ENCODE results near the gene RPL37.
A peak's percentile ranks its signal among the peaks of the same experiment; 100 is the strongest.
"Not testable (repeated sequence)": the region's sequence is repeated elsewhere in the genome, so short reads cannot be mapped to it uniquely, and the experiment has no call there.

The RPL37 gene

DNA sequence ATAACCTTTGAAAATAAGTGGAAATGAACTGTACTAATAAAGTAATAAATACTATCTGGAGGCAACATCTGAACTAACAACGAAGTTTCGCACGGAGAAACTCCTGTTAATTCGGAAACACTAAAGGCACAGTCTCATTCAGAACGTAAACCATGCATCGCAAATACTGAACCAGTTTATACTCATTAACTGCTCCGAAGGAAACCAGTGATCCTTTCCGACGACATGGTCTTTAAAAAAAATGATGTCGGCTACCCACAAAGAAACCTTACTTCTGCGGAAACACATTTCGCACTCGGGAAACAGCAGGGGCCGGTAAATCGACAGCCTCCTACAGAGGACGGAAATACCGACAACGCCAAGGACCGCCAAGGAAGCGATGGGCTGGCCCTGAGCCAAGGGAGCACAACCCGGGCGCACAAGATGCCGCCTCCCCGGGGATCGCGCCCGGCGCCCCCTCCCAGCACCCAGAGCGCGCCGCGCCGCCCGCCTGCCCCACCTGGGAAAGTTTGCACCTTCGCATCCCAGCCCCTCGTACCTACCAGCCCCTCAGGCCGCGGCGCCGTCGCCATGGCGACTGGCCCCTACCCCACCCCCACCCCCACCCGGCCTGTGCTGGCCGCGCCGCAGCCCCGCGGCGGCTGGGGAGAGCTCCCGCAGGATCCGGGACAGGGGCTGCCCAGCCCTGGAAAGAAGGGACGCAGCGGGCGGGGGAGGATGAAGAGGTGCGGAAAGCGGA is 37.6 kb downstream of the RPL37 start:
- DNase-seq (ENCODE audit: low spot score) = peak; percentile 75

GRCh38 chr5:40796487-40796889 is 38.5 kb downstream of the RPL37 start:
- no peak for DNase-seq (ENCODE audit: low spot score)

DNA sequence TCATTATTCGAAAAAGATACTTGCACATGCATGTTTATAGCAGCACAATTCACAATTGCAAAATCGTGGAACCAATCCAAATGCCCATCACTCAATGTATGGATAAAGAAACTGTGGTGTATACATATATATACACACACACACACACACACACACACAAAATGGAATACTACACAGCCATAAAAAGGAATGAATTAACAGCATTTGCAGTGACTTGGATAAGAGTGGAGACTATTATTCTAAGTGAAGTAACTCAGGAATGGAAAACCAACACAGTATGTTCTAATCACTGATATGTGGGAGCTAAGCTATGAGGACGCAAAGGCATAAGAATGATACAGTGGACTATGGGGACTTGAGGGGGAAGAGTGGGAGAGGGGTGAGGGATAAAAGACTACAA is 40.1 kb downstream of the RPL37 start:
- not testable (repeated sequence) for DNase-seq (ENCODE audit: low spot score)

DNA sequence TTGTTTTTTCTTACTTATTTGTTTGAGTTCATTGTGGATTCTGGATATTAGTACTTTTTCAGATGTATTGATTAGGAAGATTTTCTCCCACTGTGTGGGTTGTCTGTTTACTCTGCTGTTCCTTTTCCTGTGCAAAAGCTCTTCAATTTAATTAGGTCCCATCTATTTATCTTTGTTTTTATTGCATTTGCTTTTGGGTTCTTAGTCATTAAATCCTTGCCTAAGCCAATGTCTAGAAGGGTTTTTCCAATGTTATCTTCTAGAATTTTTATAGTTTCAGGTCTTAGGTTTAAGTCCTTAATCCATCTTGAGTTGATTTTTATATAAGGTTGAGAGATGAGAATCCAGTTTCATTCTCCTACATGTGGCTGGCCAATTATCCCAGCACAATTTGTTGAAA is 40.7 kb downstream of the RPL37 start:
- DNase-seq (ENCODE audit: low spot score) = not testable (repeated sequence)

DNA sequence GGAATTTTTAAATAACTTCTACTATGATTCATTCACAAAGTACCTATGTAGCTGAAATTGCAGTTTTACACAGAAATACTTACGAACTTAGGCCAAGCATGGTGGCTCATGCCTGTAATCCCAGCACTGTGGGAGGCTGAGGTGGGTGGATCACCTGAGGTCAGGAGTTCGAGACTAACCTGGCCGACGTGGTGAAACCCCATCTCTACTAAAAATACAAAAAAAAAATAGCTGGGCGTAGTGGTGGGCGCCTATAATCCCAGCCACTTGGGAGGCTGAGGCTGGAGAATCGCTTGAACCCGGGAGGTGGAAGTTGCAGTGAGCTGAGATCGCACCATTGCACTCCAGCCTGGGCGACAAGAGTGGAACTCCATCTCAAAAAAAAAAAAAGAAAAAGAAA is 42.3 kb downstream of the RPL37 start:
- DNase-seq (ENCODE audit: low spot score) = not testable (repeated sequence)

DNA sequence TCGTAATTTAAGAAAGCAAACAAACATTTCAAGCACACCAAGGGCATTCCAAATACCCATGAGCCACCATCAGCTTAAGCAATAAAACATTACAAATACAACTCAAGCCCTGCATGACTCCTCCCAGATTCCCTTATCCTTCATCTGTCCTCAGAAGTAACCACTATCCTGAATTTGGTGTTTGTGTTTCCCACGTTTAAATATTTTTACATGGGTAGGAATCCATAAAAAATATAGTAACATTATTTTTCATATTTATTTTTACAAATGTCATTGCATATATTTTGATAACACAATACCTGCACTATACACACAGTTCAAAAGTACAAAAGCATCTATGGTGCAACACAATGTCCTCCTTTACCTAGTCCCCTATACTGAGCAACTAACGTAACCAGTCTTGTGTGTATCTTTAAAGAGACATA is 43.3 kb downstream of the RPL37 start:
- no peak for DNase-seq (ENCODE audit: low spot score)

DNA sequence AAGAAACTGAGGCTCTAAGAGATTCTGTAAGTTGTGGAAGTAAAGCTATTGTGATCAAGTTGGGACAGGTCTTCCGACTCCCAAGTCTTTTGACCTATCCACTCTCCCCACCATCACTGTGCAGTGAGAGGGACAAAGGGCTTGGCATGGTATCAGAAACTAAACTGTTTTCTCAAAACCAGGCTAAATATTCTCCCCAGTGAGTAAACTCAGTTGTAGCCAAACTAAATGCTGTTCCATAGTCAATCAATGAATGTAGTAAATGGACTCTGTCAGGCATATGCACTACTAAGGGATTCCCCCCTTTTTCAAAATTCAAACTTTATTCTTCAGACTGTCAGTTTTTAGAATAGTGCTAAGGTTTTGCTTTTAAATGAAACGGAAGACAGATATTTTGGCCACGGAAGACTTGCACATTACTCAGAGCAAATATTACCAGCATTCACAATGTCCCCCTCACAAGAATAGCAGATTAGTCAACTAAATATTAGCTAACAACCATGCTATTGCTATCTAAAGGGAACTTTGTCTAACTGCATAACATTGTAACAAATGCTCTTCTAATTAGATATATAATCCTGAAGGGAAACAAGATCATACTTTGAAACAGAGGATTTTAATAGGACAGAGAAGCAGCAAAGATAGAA is 44.0 kb downstream of the RPL37 start:
- no peak for DNase-seq (ENCODE audit: low spot score)

DNA sequence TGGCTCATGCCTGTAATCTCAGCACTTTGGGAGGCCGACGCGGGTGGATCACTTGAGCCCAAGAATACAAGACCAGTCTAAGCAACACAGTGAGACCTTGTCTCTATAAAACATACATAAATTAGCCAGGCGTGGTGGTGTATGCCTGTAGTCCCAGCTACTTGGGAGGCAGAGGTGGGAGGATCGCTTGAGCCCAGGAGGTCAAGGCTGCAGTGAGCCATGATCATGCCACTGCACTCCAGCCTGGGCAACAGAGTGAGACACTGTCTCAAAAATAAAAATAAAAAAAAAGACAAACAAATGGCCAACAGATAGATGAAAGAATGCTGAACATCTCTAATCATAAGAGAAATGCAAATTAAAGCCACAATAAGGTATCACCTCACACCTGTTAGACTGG is 46.1 kb downstream of the RPL37 start:
- DNase-seq (ENCODE audit: low spot score) = not testable (repeated sequence)

DNA sequence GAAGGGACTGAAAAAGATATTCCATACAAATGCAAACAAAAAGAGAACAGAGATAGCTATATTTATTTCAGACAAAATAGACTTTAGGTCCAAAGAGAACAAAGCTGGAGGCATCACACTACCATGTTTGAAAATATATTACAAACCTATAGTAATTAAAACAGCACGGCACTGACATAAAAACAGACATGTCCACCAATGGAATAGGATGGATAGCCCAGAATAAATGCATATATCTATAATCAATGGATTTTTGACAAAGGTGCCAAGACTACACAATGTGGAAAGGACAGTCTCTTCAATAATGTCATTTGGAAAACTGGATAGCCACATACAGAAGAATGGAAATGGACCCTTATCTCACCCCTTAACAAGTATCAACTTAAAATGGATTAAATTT is 47.0 kb downstream of the RPL37 start:
- no peak for DNase-seq (ENCODE audit: low spot score)

- DNase-seq (ENCODE audit: low spot score) = not testable (repeated sequence)
Measured at GRCh38 chr5:40786664-40787063, 48.4 kb downstream of the RPL37 start.

DNA sequence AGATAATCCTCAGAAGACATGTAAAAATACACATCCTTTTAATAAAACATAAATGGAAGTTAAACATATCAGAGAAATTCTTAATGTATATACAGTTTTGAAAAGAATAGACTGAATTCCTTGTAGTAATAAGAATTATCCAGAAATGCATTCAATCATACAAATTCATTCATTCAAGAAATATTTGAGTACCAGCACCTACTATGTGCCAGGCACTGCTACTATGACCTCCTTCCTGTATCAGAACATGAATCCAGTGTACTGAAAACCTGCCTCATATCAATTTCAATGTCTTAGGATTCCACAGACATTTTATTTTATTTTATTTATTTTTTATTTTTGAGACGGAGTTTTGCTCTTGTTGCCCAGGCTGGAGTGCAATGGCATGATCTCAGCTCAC is 50.1 kb downstream of the RPL37 start:
- no peak for DNase-seq (ENCODE audit: low spot score)

DNA sequence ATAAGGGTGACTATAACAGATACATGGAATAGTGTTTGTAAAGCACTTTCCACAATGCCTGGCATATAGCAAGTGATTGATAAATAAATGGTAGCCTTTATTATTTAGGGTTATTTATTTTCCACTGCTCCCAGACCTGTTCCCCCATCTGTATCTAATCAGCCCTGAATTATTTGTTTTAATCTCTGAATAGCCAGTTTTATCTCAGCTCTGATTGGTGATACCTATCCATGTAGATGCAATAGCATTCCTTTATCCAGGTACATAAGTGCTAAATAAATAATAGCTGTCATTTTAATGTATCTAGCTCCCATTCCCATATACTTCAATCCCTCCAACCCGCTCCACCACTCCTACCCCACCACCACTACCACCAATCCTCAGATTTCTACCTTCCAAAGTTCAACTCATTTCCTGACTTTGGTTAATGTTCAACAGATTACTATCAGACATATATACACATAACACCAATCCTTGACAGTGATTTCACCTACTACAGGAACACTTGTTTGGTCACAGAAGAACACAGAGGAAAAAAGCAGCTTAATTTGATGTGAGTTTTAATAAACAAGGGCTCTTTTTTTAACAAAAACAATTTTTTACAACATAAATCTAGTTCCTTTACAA is 50.9 kb downstream of the RPL37 start:
- DNase-seq (ENCODE audit: low spot score) = no peak

DNA sequence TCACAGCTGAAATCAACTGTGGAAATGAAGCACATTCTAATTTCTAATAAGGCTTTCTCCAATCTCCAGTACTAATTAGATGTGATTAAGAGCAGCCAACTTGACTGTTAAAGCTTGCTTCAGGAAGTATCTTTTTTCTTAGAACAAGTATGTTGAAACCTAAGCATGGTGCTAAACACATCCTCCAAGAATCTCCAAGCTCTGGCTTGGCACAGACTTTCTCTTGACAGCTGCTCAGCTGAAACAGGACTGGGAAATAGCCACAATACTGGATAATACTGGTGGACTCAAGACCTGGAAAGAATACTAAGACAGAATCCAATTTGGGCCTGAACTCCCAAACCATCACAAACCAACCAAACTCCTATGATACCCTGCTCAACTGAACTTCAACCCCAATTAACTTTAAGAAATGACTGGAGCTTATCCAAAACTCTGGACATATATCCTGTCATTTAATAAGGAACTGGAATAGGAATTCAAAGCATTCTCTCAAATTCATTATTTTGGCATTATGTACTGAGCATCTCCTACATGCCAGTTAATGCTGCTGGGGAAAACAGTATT is 53.1 kb downstream of the RPL37 start:
- DNase-seq (ENCODE audit: low spot score) = no peak

- no peak for DNase-seq (ENCODE audit: low spot score)
Measured at GRCh38 chr5:40780858-40781257, 54.2 kb downstream of the RPL37 start.

GRCh38 chr5:40780199-40780598 is 54.8 kb downstream of the RPL37 start:
- no peak for DNase-seq (ENCODE audit: low spot score)

GRCh38 chr5:40779561-40779960 is 55.5 kb downstream of the RPL37 start:
- no peak for DNase-seq (ENCODE audit: low spot score)

DNA sequence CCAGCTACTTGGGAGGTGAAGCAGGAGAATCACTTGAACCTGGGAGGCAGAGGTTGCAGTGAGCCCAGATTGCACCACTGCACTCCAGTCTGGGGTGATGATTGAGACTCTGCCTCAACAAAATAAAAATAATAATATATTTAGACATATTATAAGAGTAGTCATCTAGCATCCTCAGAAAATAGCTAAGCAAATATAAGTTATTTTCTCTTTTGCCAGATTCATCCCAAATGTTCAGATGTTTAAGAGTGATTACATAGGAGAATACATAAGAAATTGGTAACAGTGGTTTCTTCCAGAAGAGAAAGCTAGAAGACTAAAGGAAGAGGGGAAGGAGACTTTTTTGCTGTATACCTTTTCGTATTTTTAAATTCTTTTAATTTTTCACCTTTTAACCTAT is 56.9 kb downstream of the RPL37 start:
- no peak for DNase-seq (ENCODE audit: low spot score)

DNA sequence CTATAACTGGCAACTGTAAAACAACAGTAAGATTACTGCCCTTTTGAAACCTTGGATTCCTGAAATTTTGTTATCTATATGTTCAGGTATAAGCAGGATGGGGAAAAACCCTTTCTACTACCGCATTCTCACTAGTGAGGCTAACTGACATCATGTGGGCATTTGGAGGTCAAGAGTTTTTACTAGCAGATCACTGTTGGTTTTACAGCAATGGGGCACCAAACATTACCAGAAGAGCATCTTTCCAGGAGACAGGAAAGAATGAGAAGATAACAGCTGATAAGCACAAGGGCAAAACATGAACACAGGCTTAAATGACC is 58.4 kb downstream of the RPL37 start:
- DNase-seq (ENCODE audit: low spot score) = no peak

GRCh38 chr5:40775846-40776657 is 59.0 kb downstream of the RPL37 start:
- no peak for DNase-seq (ENCODE audit: low spot score)
